ENCODE measurements around the gene SERPINA1. TPM values are rescaled to one million over a fixed set of nuclear protein-coding genes. Genes with fewer than 3 reads are reported as not detected.

Gene SERPINA1
- total and polyA plus RNA-seq, 2 donors from 2014 or later = 1,861 to 2,184 TPM

DNA sequence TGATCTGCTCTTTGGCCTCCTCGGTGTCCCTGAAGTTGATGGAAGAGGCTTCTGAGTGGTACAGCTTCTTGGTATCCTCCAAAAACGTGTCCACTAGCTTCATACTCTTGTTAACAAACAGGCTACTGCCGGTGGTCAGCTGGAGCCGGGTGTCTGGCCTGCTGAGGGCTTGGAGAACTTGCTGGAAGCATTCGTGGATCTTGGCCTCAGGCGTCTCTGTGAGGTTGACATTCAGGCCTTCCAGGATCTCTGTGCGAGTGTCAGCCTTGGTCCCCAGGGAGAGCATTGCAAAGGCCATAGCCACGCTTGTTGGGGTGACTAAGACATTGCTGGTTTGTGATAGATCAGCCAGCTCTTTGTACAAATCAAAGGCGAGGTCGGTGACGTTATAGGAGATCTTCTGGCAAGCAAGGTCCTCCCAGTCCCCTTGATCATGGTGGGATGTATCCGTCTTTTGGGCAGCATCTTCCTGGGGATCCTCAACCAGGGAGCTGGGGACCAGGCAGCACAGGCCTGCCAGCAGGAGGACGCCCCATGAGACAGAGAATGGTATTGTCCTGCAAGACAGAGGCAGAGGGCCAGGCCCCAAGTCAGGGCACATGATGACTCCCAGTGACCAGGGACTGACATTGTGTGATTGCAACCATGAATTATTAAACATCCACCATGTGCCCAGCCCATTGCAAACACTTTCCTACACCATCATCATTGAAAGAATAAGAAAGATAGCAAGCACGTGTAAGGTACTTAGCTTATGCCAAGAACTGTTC lies 22.1 kb downstream of the SERPINA1 start, which contains the start of gene SERPINA2:
TSS of gene SERPINA2 (minus strand) at position 553 of the 770 bp plus-strand sequence.
- peak in 1 of 5 donors; percentile 19 for DNase-seq
- TF ChIP-seq CTCF (IDR thresholded peaks at IDR 0.05; ENCODE audit: borderline replicate concordance, extremely low read depth, insufficient read depth) = no peak

GRCh38 chr14:94365624-94366023 lies 22.8 kb downstream of the SERPINA1 start:
- no peak for DNase-seq
- no peak for FAIRE-seq
- H3K27me3 ChIP-seq (ENCODE audit: control insufficient read depth, insufficient read depth, low read length) = no peaks in the 10 kb centered on the region
- no peak overlapping the region for H3K4me3 ChIP-seq (ENCODE audit: low read length in 3 of 3)
- intact Hi-C loops (cut with DNase I) = no loop called here
- no peak for TF ChIP-seq CTCF (IDR thresholded peaks at IDR 0.05; ENCODE audit: borderline replicate concordance, extremely low read depth, insufficient read depth)
- H3K9ac ChIP-seq (ENCODE audit: low read length in 3 of 3) = no peak overlapping the region
- no peaks in the 10 kb centered on the region for H3K4me1 ChIP-seq (ENCODE audit: control insufficient read depth in 2 of 3, insufficient read depth in 2 of 3, low read depth in 1 of 3, low read length in 3 of 3)
- no peaks in the 10 kb centered on the region for H3K9me3 ChIP-seq (ENCODE audit: control insufficient read depth in 2 of 3, insufficient read depth in 1 of 3, low read length in 3 of 3)
- H3K36me3 ChIP-seq (ENCODE audit: control insufficient read depth in 2 of 3, insufficient read depth in 3 of 3, low read length in 3 of 3) = no peaks in the 10 kb centered on the region
- H3K27ac ChIP-seq (ENCODE audit: low read depth in 2 of 2, low read length in 2 of 2) = no peak overlapping the region

More for the DNA sequence above, 22.1 kb downstream of the SERPINA1 start, which contains the start of gene SERPINA2:
- Histone ChIP-seq H3K4me1 (ENCODE audit: control insufficient read depth in 2 of 3, insufficient read depth in 2 of 3, low read depth in 1 of 3, low read length in 3 of 3) (no peaks in the 10 kb centered on the region), H3K4me3 (ENCODE audit: low read length in 3 of 3) (no peak within 1 kb of the TSS), H3K9me3 (ENCODE audit: control insufficient read depth in 2 of 3, insufficient read depth in 1 of 3, low read length in 3 of 3) (no peaks in the 10 kb centered on the region), H3K9ac (ENCODE audit: low read length in 3 of 3) (no peak within 1 kb of the TSS), H3K36me3 (ENCODE audit: control insufficient read depth in 2 of 3, insufficient read depth in 3 of 3, low read length in 3 of 3) (no peaks in the 10 kb centered on the region), H3K27me3 (ENCODE audit: control insufficient read depth, insufficient read depth, low read length) (no peaks in the 10 kb centered on the region), H3K27ac (ENCODE audit: low read depth in 2 of 2, low read length in 2 of 2) (no peak within 1 kb of the TSS)
- intact Hi-C loops (cut with DNase I) = no loop called here
- FAIRE-seq = no peak

- DNase-seq = no peak
- no peak overlapping the region for H3K27ac ChIP-seq (ENCODE audit: low read depth in 2 of 2, low read length in 2 of 2)
- intact Hi-C loops (cut with DNase I) = no loop called here
- no peaks in the 10 kb centered on the region for H3K27me3 ChIP-seq (ENCODE audit: control insufficient read depth, insufficient read depth, low read length)
- no peak overlapping the region for H3K4me3 ChIP-seq (ENCODE audit: low read length in 3 of 3)
- TF ChIP-seq CTCF (IDR thresholded peaks at IDR 0.05; ENCODE audit: borderline replicate concordance, extremely low read depth, insufficient read depth) = no peak
- H3K9me3 ChIP-seq (ENCODE audit: control insufficient read depth in 2 of 3, insufficient read depth in 1 of 3, low read length in 3 of 3) = no peaks in the 10 kb centered on the region
- H3K9ac ChIP-seq (ENCODE audit: low read length in 3 of 3) = no peak overlapping the region
- no peaks in the 10 kb centered on the region for H3K4me1 ChIP-seq (ENCODE audit: control insufficient read depth in 2 of 3, insufficient read depth in 2 of 3, low read depth in 1 of 3, low read length in 3 of 3)
- no peak for FAIRE-seq
- no peaks in the 10 kb centered on the region for H3K36me3 ChIP-seq (ENCODE audit: control insufficient read depth in 2 of 3, insufficient read depth in 3 of 3, low read length in 3 of 3)
These were observed 23.4 kb downstream of the SERPINA1 start for GRCh38 chr14:94364964-94365363.
